RCC 7860 (cell line): ENCODE results near the gene DUS2.

Source experiments
- DNase-seq: peaks from one replicate; pipeline ENCODE4 v3.0.0-alpha.2; 2015; ENCODE audit warnings: low spot score
- FAIRE-seq: peaks from 2 replicates; lab custom pipeline; 2012; peaks lifted over from hg19 to GRCh38; lab: Jason Lieb, UNC

Gene DUS2

GRCh38 chr16:68074850-68075555 is 51.9 kb downstream of the DUS2 start:
- FAIRE-seq = no peak
- DNase-seq = no peak

DNA sequence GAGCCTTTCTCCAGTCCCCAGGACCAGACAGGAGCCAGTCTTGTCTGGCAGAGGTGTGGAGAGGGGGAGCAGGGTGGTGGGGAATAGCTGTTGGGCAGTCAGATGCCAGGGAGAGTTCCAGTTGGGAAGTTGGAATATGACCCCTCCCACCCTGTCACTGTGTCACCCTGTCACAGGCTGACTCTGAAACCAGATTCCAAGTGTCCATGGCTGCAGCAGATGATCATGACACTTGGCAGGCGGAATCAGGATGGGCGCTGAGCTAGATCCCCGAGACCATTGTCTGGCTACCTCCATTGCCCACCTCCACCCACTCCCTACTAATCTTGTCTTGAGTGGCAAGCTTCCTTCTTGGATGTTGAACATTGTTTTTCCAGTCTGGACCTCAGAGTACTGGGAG is 52.9 kb downstream of the DUS2 start:
- DNase-seq (no peak), FAIRE-seq (no peak)

- FAIRE-seq (no peak), DNase-seq (no peak)
Measured at GRCh38 chr16:68076560-68076959, 53.5 kb downstream of the DUS2 start.

DNA sequence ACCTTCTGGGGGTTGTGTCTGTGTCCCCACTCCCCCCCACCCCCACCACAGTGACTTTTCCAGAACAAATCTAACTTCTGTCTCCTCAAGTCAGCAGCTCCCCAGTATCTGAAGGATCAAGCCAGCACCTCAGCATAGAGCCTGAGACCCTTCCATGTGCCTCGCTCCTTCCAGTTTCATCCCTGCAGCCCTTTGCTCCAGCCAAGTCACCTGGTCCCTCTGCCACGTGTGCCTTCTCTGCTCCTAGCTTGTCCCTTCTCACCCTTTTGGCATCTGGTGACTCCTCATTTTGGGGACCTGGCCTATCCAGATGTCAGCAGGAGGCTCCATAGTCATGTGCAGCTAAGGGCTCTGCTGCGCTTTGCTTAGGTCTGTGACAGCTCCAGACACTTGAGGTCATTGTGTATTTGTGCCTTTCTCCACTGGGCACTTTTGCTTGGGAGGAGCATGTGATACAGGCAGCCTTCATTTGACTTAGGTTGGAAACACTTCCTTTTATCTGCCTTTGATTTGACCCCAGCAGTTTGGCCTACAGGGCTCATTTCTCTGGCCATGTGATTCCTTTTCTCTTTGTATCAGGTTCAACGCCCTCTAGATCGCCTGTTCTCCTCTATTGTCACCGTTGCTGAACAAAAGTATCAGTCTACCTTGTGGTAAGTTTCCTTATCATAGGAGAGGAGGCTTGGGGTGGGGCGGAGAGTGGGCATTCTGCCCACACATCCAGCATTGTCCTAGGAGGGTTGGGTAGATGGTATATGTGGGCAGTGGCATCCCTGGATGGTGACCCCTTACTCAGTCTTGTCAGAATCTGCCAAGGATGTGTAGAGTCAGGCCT is 55.0 kb downstream of the DUS2 start:
- FAIRE-seq (no peak), DNase-seq (no peak)

DNA sequence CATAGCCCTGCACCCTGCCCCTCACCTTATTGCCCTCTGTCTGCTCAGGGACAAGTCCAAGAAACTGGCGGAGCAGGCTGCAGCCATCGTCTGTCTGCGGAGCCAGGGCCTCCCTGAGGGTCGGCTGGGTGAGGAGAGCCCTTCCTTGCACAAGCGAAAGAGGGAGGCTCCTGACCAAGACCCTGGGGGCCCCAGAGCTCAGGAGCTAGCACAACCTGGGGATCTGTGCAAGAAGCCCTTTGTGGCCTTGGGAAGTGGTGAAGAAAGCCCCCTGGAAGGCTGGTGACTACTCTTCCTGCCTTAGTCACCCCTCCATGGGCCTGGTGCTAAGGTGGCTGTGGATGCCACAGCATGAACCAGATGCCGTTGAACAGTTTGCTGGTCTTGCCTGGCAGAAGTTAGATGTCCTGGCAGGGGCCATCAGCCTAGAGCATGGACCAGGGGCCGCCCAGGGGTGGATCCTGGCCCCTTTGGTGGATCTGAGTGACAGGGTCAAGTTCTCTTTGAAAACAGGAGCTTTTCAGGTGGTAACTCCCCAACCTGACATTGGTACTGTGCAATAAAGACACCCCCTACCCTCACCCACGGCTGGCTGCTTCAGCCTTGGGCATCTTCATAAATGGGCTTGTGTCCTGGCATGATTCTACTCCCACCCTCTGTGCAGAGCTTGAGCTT is 55.8 kb downstream of the DUS2 start:
- FAIRE-seq (no peak), DNase-seq (no peak)

- FAIRE-seq (no peak), DNase-seq (no peak)
Measured at GRCh38 chr16:68079376-68079625, 56.2 kb downstream of the DUS2 start.

DNA sequence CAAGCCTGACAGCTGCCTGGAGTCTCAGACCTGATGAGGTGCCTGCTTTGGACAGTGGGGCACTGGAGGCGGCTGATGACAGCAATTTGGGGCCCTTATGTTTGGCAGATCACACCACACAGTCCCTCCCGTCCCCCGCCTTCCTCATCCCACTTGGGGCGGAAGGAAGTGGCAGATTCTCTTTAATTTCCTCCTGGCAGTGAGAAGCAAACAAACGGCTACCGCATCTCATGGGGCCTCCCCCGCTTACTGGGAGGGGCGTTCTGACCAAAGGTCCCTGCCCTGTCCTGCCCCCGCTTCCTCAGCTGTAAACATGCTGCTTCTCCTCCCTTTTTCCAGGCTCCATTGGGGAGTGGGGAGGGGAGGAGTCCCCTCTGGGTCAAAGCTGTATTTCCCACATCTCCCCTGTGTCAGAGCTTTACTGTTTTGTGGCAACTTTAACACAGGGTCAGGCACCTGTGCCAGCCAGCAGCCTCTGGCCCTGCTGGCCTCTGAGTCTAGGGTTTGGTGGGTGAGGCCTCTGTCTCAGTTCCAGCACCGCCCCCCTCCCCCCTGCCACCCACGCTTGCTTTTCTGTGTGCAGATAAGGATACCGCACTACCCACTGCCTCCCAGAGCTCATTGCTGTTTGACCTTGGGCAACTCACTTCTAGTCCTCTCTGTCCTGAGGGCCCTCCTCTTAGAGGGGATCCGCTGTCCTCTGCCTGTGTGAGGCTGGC is 56.7 kb downstream of the DUS2 start:
- DNase-seq (no peak), FAIRE-seq (no peak)

DNA sequence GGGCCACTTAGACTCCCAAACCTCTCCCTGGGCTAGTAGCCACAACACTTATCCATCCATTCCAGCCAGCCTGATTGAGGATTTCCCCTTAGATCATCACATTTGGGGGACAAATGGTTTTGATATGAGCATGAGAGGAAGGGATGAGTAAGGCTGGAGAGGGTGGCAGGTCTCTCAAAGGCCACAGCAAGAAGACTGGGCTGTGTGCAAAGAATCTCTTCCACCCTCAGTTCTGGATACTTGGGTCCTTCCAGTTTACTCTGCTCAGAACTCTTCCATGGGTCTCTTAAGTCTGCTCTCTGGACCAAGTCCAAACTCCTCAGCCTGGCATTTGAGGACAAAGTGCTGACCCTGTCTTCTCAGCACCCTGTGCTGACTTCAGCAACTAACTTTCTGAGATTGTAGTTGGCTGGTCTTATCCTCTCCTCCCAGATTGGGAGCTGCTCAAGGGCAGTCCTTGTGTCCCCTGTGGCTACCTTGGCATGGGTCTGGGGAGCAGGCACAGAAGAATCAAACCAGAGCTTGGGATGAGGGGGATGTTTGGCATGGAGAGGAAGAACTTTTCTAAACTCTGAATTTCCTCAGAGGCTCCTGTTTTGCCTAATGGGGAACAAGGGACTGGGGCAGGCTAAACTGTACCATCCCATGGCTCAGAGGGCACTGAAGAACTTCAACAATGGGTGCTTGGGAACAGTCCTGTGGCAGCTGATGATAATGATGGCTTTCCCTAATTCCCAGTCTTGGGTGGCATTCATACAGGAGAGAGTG is 59.0 kb downstream of the DUS2 start:
- no peak for FAIRE-seq
- no peak for DNase-seq

DNA sequence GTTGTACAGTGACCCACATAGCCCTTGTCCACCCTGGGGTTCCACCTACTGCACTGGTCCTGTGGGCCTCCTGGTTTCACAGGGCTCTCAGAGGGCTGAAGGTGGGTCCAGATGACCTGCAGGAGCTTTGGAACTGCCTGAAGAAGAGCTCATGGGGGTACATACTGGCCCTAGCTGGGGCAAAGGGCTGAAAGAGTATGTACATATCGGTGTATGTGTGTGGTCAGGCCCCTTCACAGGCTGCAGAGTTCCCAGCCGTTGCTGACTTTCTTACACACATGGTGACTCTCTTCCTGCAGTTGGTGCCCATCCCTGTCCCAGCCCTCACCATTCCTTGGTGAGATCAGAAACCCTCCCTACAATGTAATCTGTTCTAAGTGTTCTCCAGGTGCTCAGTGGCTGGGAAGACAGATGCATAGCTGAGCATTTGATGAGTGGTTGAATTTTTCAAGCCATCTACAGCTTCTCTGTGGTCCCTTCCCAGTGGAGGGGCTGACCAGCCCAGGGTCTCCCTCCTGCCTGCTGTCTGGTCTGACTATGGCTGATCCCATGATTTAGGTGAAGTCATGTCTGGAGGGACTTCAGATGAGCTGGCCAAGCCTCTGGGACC is 59.6 kb downstream of the DUS2 start:
- FAIRE-seq = no peak
- DNase-seq = no peak

DNA sequence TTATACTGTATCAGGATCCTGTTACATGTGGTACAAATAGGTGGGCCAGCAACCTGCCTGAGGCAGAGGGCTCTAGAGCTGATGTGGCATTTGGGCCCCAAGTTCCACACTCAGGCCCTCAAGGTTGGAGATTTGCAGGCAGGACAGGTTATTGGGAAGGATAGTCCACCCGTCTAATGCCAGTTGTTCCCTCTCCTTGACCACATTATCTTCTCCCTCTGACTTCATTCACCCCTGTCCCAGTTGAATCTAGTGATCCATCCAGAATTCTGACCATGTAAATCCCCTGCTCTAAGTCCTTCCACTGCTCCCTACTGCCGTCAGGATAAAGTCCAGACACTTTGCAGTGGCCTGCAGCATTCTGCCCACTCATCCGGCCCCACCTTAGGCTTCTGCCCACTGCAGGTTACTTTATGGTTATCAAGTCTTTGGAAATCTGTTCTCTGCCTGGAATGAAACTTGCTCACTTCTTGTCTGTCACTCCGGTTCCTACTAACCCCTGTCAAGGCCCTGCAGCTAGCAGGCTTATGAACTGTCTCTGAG is 60.2 kb downstream of the DUS2 start:
- DNase-seq = no peak
- FAIRE-seq = no peak

GRCh38 chr16:68083861-68084503 is 60.9 kb downstream of the DUS2 start:
- no peak for FAIRE-seq
- no peak for DNase-seq

GRCh38 chr16:68084504-68085258 is 61.6 kb downstream of the DUS2 start:
- FAIRE-seq = no peak
- DNase-seq = no peak

- FAIRE-seq (no peak), DNase-seq (peak; percentile 92)
Measured at GRCh38 chr16:68085259-68086071, 62.4 kb downstream of the DUS2 start, which contains the start of gene NFATC3. TSS of gene NFATC3 (plus strand) at chr16:68085370. CDS start at chr16:68085682, 312 bp downstream.

- DNase-seq (peak; percentile 49), FAIRE-seq (peak; percentile 75)
Measured at GRCh38 chr16:68086336-68086841, 63.3 kb downstream of the DUS2 start.

DNA sequence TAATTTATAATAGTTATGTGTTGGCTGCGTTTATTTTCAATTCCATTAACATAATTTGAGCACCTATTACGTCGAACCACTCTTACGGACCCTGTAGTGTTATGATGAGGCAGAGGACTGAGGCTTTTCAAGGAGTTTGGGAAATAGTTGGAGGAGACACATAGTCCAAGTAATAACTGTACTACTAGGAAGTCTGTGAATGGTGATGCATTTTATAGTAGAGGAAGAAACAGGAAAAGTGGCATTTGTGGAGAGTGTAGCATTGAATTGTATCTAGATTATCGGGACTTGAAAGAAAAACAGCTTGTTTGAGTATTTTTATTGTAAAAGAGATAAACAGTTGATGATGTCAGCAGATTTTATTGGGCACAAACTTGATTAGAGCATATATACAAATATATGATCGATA is 63.8 kb downstream of the DUS2 start:
- FAIRE-seq = peak; percentile 8
- peak; percentile 17 for DNase-seq

- no peak for FAIRE-seq
Measured at GRCh38 chr16:68087688-68088087, 64.6 kb downstream of the DUS2 start.

GRCh38 chr16:68088130-68088972 is 65.3 kb downstream of the DUS2 start:
- peak; percentile 77 for FAIRE-seq
- no peak for DNase-seq

More at GRCh38 chr16:68087688-68088087, 64.6 kb downstream of the DUS2 start:
- DNase-seq = no peak
